Sigmoid colon (tissue), 3 donors: Measurements from ENCODE around the gene NETO2.

Experiments
- CTCF ChIP-seq, 4 experiments: fragments of 450-650 bp in 3 of 4; fragments of 200-600 bp in 1 of 4; IDR thresholded peaks; one replicate each; pipeline ENCODE4 v1.5.1; 2016 to 2019; ENCODE audit warnings: antibody characterized with exemption in 4 of 4, mild to moderate bottlenecking in 3 of 4, moderate library complexity in 2 of 4
- POLR2A ChIP-seq, 2 donors: fragments of 450-650 bp; IDR thresholded peaks; one replicate each; pipeline ENCODE4 v1.6.1; 2016; ENCODE audit warnings: antibody characterized with exemption in 2 of 2, mild to moderate bottlenecking in 2 of 2, moderate library complexity in 2 of 2

GRCh38 chr16:47182318-47182717 is 38.6 kb upstream of the NETO2 start:
- TF ChIP-seq CTCF (IDR thresholded peaks at IDR 0.05) (no peak), POLR2A (IDR thresholded peaks at IDR 0.05) (no peak)
